ENCODE measurements around the gene MGAT4D. TPM values are rescaled to one million over a fixed set of nuclear protein-coding genes. Genes with fewer than 3 reads are reported as not detected.

MGAT4D gene
- total and polyA plus RNA-seq, 2 experiments from 2014 or later: not detected

GRCh38 chr4:140408974-140409373, 89.1 kb downstream of the MGAT4D start:
- Histone ChIP-seq H3K27ac (no peak overlapping the region), H3K79me2 (ENCODE audit: insufficient read depth) (no peaks in the 10 kb centered on the region), H4K20me1 (ENCODE audit: insufficient read depth) (no peaks in the 10 kb centered on the region), H3K4me1 (ENCODE audit: insufficient read depth) (no peaks in the 10 kb centered on the region), H3K4me2 (ENCODE audit: unreplicated experiment) (no peak overlapping the region), H3K9me2 (ENCODE audit: insufficient read depth) (no peaks in the 10 kb centered on the region), H3K27me3 (replicated peaks; ENCODE audit: insufficient read depth) (no peaks in the 10 kb centered on the region), H3K9me3 (ENCODE audit: low read depth) (no peaks in the 10 kb centered on the region), H3K36me3 (ENCODE audit: low read depth) (no peaks in the 10 kb centered on the region), H3F3A (ENCODE audit: insufficient read depth) (no peaks in the 10 kb centered on the region), H3K9ac (no peak overlapping the region), H3K4me3 (no peak overlapping the region), H2AFZ (no peak overlapping the region)
- no peak for TF ChIP-seq EZH2phosphoT487 (IDR thresholded peaks at IDR 0.05; ENCODE audit: insufficient read depth, low read depth)
- in situ Hi-C loops (cut with MboI): no loop called here
- no peak for DNase-seq
- 70 to 100% methylated on average over 1 of the region's 1 CpG for WGBS, 2 experiments (ENCODE audit: low coverage in 1 of 2, low lambda C conversion rate in 2 of 2, missing lambda C conversion rate in 2 of 2)

- in situ Hi-C loops (cut with MboI): no loop called here
- Histone ChIP-seq H3K4me1 (ENCODE audit: insufficient read depth) (no peaks in the 10 kb centered on the region), H4K20me1 (ENCODE audit: insufficient read depth) (no peaks in the 10 kb centered on the region), H3K4me2 (ENCODE audit: unreplicated experiment) (no peak overlapping the region), H3K4me3 (no peak overlapping the region), H3K27ac (no peak overlapping the region), H3K9ac (no peak overlapping the region), H3K9me3 (ENCODE audit: low read depth) (no peaks in the 10 kb centered on the region), H2AFZ (no peak overlapping the region), H3K9me2 (ENCODE audit: insufficient read depth) (no peaks in the 10 kb centered on the region), H3F3A (ENCODE audit: insufficient read depth) (no peaks in the 10 kb centered on the region), H3K79me2 (ENCODE audit: insufficient read depth) (no peaks in the 10 kb centered on the region), H3K27me3 (replicated peaks; ENCODE audit: insufficient read depth) (no peaks in the 10 kb centered on the region), H3K36me3 (ENCODE audit: low read depth) (no peaks in the 10 kb centered on the region)
- no peak for DNase-seq
- no peak for TF ChIP-seq EZH2 (IDR thresholded peaks at IDR 0.05; ENCODE audit: insufficient read depth, poor library complexity, severe bottlenecking)
- no peak for TF ChIP-seq EZH2phosphoT487 (IDR thresholded peaks at IDR 0.05; ENCODE audit: insufficient read depth, low read depth)
Observed at GRCh38 chr4:140406292-140406691, 91.8 kb downstream of the MGAT4D start.

GRCh38 chr4:140400111-140400510, 98.0 kb downstream of the MGAT4D start:
- no peak for DNase-seq
- Histone ChIP-seq H3K4me2 (ENCODE audit: unreplicated experiment) (no peak overlapping the region), H3K27ac (no peak overlapping the region), H2AFZ (0 out of 2 replicates have a peak overlapping the region, but pooled peaks have one; percentile 26), H3K9me3 (ENCODE audit: low read depth) (no peaks in the 10 kb centered on the region), H3K9me2 (ENCODE audit: insufficient read depth) (no peaks in the 10 kb centered on the region), H3F3A (ENCODE audit: insufficient read depth) (no peaks in the 10 kb centered on the region), H3K79me2 (ENCODE audit: insufficient read depth) (no peaks in the 10 kb centered on the region), H3K4me1 (ENCODE audit: insufficient read depth) (no peaks in the 10 kb centered on the region), H3K4me3 (no peak overlapping the region), H3K27me3 (replicated peaks; ENCODE audit: insufficient read depth) (no peaks in the 10 kb centered on the region), H4K20me1 (ENCODE audit: insufficient read depth) (no peaks in the 10 kb centered on the region), H3K9ac (no peak overlapping the region), H3K36me3 (ENCODE audit: low read depth) (no peaks in the 10 kb centered on the region)
- in situ Hi-C loops (cut with MboI): no loop called here
- 52 to 55% methylated on average over 2 of the region's 2 CpGs for WGBS, 2 experiments (ENCODE audit: low coverage in 1 of 2, low lambda C conversion rate in 2 of 2, missing lambda C conversion rate in 2 of 2)
- TF ChIP-seq EZH2phosphoT487 (IDR thresholded peaks at IDR 0.05; ENCODE audit: insufficient read depth, low read depth): no peak
- no peak for TF ChIP-seq EZH2 (IDR thresholded peaks at IDR 0.05; ENCODE audit: insufficient read depth, poor library complexity, severe bottlenecking)

- Histone ChIP-seq H2AFZ (no peak overlapping the region), H3K27ac (no peak overlapping the region), H3K9me2 (ENCODE audit: insufficient read depth) (no peaks in the 10 kb centered on the region), H3K4me1 (ENCODE audit: insufficient read depth) (no peaks in the 10 kb centered on the region), H3K79me2 (ENCODE audit: insufficient read depth) (no peaks in the 10 kb centered on the region), H3F3A (ENCODE audit: insufficient read depth) (no peaks in the 10 kb centered on the region), H3K9ac (no peak overlapping the region), H3K9me3 (ENCODE audit: low read depth) (no peaks in the 10 kb centered on the region), H3K4me3 (no peak overlapping the region), H3K4me2 (ENCODE audit: unreplicated experiment) (no peak overlapping the region), H4K20me1 (ENCODE audit: insufficient read depth) (no peaks in the 10 kb centered on the region), H3K36me3 (ENCODE audit: low read depth) (no peaks in the 10 kb centered on the region), H3K27me3 (replicated peaks; ENCODE audit: insufficient read depth) (no peaks in the 10 kb centered on the region)
- 74% methylated on average over 5 of the region's 5 CpGs for WGBS, 2 experiments (ENCODE audit: low coverage in 1 of 2, low lambda C conversion rate in 2 of 2, missing lambda C conversion rate in 2 of 2)
- DNase-seq: no peak
- in situ Hi-C loops (cut with MboI): no loop called here
- no peak for TF ChIP-seq EZH2 (IDR thresholded peaks at IDR 0.05; ENCODE audit: insufficient read depth, poor library complexity, severe bottlenecking)
- no peak for TF ChIP-seq EZH2phosphoT487 (IDR thresholded peaks at IDR 0.05; ENCODE audit: insufficient read depth, low read depth)
Observed at GRCh38 chr4:140395668-140396067, 102.4 kb downstream of the MGAT4D start.

Other genes with a start within 250 kb of the MGAT4D start
- 92.4 and 104 TPM in 2 replicates for gene SCOC, start 124.6 kb downstream of the MGAT4D start, total RNA-seq (2014; rRNA removed; shearing (Covaris generic))
- gene SCOC, start 124.6 kb downstream of the MGAT4D start, polyA plus RNA-seq (2016; fragmentation: Nextera tagmentation; extraction: Ambion mirVana): 120 and 124 TPM in 2 replicates
- 0.63 and 5.1 TPM in 2 replicates for gene CLGN, start 70.6 kb downstream of the MGAT4D start, total RNA-seq (2014; rRNA removed; shearing (Covaris generic))
- 2.5 and 2.7 TPM in 2 replicates for gene CLGN, start 70.6 kb downstream of the MGAT4D start, polyA plus RNA-seq (2016; fragmentation: Nextera tagmentation; extraction: Ambion mirVana)
- gene ELMOD2, start 25.9 kb upstream of the MGAT4D start, total RNA-seq (2014; rRNA removed; shearing (Covaris generic)): 24.0 and 35.8 TPM in 2 replicates
- gene ELMOD2, start 25.9 kb upstream of the MGAT4D start, polyA plus RNA-seq (2016; fragmentation: Nextera tagmentation; extraction: Ambion mirVana): 25.0 and 30.5 TPM in 2 replicates
- not detected in 2 replicates for gene UCP1, start 70.7 kb upstream of the MGAT4D start, total RNA-seq (2014; rRNA removed; shearing (Covaris generic))
- gene UCP1, start 70.7 kb upstream of the MGAT4D start, polyA plus RNA-seq (2016; fragmentation: Nextera tagmentation; extraction: Ambion mirVana): not detected in 2 replicates

All from GM23248 (cell line).